Sigmoid colon (tissue), 7 donors: ENCODE results near the gene C1RL. TPM values are rescaled to one million over a fixed set of nuclear protein-coding genes. Genes with fewer than 3 reads are reported as not detected.

Experiments
- DNase-seq: peaks from one replicate; pipeline ENCODE4 v3.0.0-alpha.2; 2019
- H3K27ac ChIP-seq, 4 donors: fragments of 200-600 bp; sonication (generic); one replicate each; pipeline ENCODE4 v1.5.1; 2016 to 2019; ENCODE audit warnings: mild to moderate bottlenecking in 1 of 4
- H3K27me3 ChIP-seq, 3 donors: fragments of 200-600 bp; sonication (generic); one replicate each; pipeline ENCODE4 v1.5.1; 2019; ENCODE audit warnings: mild to moderate bottlenecking in 1 of 3
- H3K36me3 ChIP-seq, 4 donors: fragments of 200-600 bp; sonication (generic); one replicate each; pipeline ENCODE4 v1.5.1; 2016 to 2019
- H3K4me1 ChIP-seq, 4 donors: fragments of 200-600 bp; sonication (generic); one replicate each; pipeline ENCODE4 v1.5.1; 2017 to 2019
- H3K4me3 ChIP-seq, 4 donors: fragments of 200-600 bp; sonication (generic); one replicate each; pipeline ENCODE4 v1.5.1; 2017 to 2019; ENCODE audit warnings: mild to moderate bottlenecking in 2 of 4, moderate library complexity in 1 of 4
- H3K9me3 ChIP-seq, 4 donors: fragments of 200-600 bp in 3 of 4; sonication (generic) in 3 of 4; one replicate each; pipeline versions ENCODE4 v1.5.1 to v1.6.1; 2013 to 2019
- CTCF ChIP-seq, 4 experiments: fragments of 450-650 bp in 3 of 4; fragments of 200-600 bp in 1 of 4; IDR thresholded peaks; one replicate each; pipeline ENCODE4 v1.5.1; 2016 to 2019; ENCODE audit warnings: antibody characterized with exemption in 4 of 4, mild to moderate bottlenecking in 3 of 4, moderate library complexity in 2 of 4
- EP300 ChIP-seq, 4 donors: sonication (generic); formaldehyde crosslinking; IDR thresholded peaks; one replicate each; pipeline ENCODE4 v1.6.1; 2017; ENCODE audit warnings: antibody characterized with exemption in 4 of 4
- POLR2A ChIP-seq, 2 donors: fragments of 450-650 bp; IDR thresholded peaks; one replicate each; pipeline ENCODE4 v1.6.1; 2016; ENCODE audit warnings: antibody characterized with exemption in 2 of 2, mild to moderate bottlenecking in 2 of 2, moderate library complexity in 2 of 2
- POLR2AphosphoS5 ChIP-seq, 4 donors: sonication (generic); formaldehyde crosslinking; IDR thresholded peaks; one replicate each; pipeline ENCODE4 v1.6.1; 2017; ENCODE audit warnings: antibody characterized with exemption in 4 of 4
- WGBS, 2 donors: extraction: QIAGEN DNeasy Blood & Tissue Kit; methylation state at CpG; one replicate each; pipeline ENCODE4 v1.1.7; 2013; 5-methylcytosine and 5-hydroxymethylcytosine counted together
- intact Hi-C: fragments of 100-400 bp; cut with DNase I; formaldehyde crosslinking; loops from one replicate; pipeline ENCODE4 v1.15.1; 2023
- polyA plus RNA-seq, 3 donors: library from polyadenylated mRNA; stranded (reverse); fragments of 200-250 nt; gene quantifications; one replicate each; pipeline ENCODE4 v1.2.3, GENCODE V29; 2013
- total RNA-seq, 4 donors: library from RNA; depleted of rRNA; stranded (reverse); fragments of >200 nt; gene quantifications; one replicate each; pipeline ENCODE4 v1.1.0, GENCODE V29; 2016
- donor health status: healthy with polysubstance abuse.
- donor health status: Bipolar disorder and iron deficiency.
- donor health status: healthy.

The C1RL gene
- total and polyA plus RNA-seq, 7 donors: 9.9 to 82.6 (median 45.5) TPM

GRCh38 chr12:7093486-7093885 lies 15.5 kb downstream of the C1RL start:
- Histone ChIP-seq H3K9me3 (no peaks in the 10 kb centered on the region), H3K36me3 (peaks cover 0 to 23% (median 5%) of the 10 kb centered on the region in 4 donors), H3K27ac (no peak overlapping the region), H3K4me1 (peaks cover 0 to 35% (median 33%) of the 10 kb centered on the region in 4 donors), H3K27me3 (no peaks in the 10 kb centered on the region), H3K4me3 (no peak overlapping the region)
- TF ChIP-seq POLR2A (IDR thresholded peaks at IDR 0.05) (no peak), POLR2AphosphoS5 (IDR thresholded peaks at IDR 0.05) (no peak), CTCF (IDR thresholded peaks at IDR 0.05) (no peak), EP300 (IDR thresholded peaks at IDR 0.05) (no peak)
- 39 to 68% methylated on average over 5 of the region's 5 CpGs for WGBS, 2 donors
- intact Hi-C loops: loop anchor here (2.0 kb wide), 1 partner anchor 15 kb away; the partner anchor contains the start of gene C1RL
- DNase-seq: no peak

- Histone ChIP-seq H3K27me3 (no peaks in the 10 kb centered on the region), H3K4me3 (no peak overlapping the region), H3K9me3 (no peaks in the 10 kb centered on the region), H3K36me3 (peaks cover 0 to 23% (median 7%) of the 10 kb centered on the region in 4 donors), H3K4me1 (peaks cover 0 to 35% (median 33%) of the 10 kb centered on the region in 4 donors), H3K27ac (peak overlapping the region; percentile 77 to 85 (median 80))
- WGBS, 2 donors: 70 to 79% methylated on average over 8 of the region's 8 CpGs
- intact Hi-C loops: loop anchor here (1.0 to 2.0 kb wide), 2 partner anchors 16 to 33 kb away; partner anchors contain the start of genes C1RL and C1S
- TF ChIP-seq CTCF (IDR thresholded peaks at IDR 0.05) (no peak), POLR2AphosphoS5 (IDR thresholded peaks at IDR 0.05) (no peak), EP300 (IDR thresholded peaks at IDR 0.05) (no peak), POLR2A (IDR thresholded peaks at IDR 0.05) (no peak)
- no peak for DNase-seq
Observed at GRCh38 chr12:7092986-7093460, 16.0 kb downstream of the C1RL start.

- Histone ChIP-seq H3K36me3 (peaks cover 0 to 23% (median 7%) of the 10 kb centered on the region in 4 donors), H3K4me1 (peaks cover 0 to 35% (median 33%) of the 10 kb centered on the region in 4 donors), H3K4me3 (peak within 1 kb of the TSS; percentile 47 to 57 (median 54)), H3K27ac (peak within 1 kb of the TSS; percentile 77 to 85 (median 80)), H3K9me3 (no peaks in the 10 kb centered on the region), H3K27me3 (no peaks in the 10 kb centered on the region)
- intact Hi-C loops: loop anchor here (1.0 to 2.0 kb wide), 2 partner anchors 16 to 32 kb away; partner anchors contain the start of genes C1RL and C1S
- no peak for TF ChIP-seq POLR2A (IDR thresholded peaks at IDR 0.05)
- TF ChIP-seq POLR2AphosphoS5 (IDR thresholded peaks at IDR 0.05): peak; percentile 75 to 82 (median 78)
- TF ChIP-seq CTCF (IDR thresholded peaks at IDR 0.05): peak; percentile 86 to 91 (median 91)
- peak in 1 of 4 donors; percentile 13 for TF ChIP-seq EP300 (IDR thresholded peaks at IDR 0.05)
- peak; percentile 95 for DNase-seq
- WGBS, 2 donors: 6 to 30% methylated on average over 16 of the region's 16 CpGs
Observed at GRCh38 chr12:7092229-7092985, 16.6 kb downstream of the C1RL start, which contains the start of gene C1R. Gene C1R (minus strand): TSS chr12:7092445. CDS start chr12:7092388, 57 bp downstream.

GRCh38 chr12:7091660-7092228 lies 17.3 kb downstream of the C1RL start:
- Histone ChIP-seq H3K9me3 (no peaks in the 10 kb centered on the region), H3K36me3 (peaks cover 0 to 28% (median 7%) of the 10 kb centered on the region in 4 donors), H3K4me3 (peak overlapping the region; percentile 47 to 57 (median 54)), H3K27ac (peak overlapping the region; percentile 77 to 85 (median 80)), H3K27me3 (no peaks in the 10 kb centered on the region), H3K4me1 (peaks cover 0 to 35% (median 33%) of the 10 kb centered on the region in 4 donors)
- no peak for TF ChIP-seq POLR2A (IDR thresholded peaks at IDR 0.05)
- TF ChIP-seq POLR2AphosphoS5 (IDR thresholded peaks at IDR 0.05): peak in 1 of 4 donors; percentile 32
- 38 to 58% methylated on average over 10 of the region's 10 CpGs for WGBS, 2 donors
- intact Hi-C loops: loop anchor here (1.0 to 2.0 kb wide), 2 partner anchors 17 to 31 kb away; partner anchors contain the start of genes C1RL and C1S
- peak; percentile 87 for DNase-seq
